K562 (cell line): Measurements from ENCODE around the gene NXN. TPM values are rescaled to one million over a fixed set of nuclear protein-coding genes. Genes with fewer than 3 reads are reported as not detected.

Source experiments
- ATAC-seq: fragments of 200-7000 bp; cut with Tn5 transposase; 3 replicates; pipeline ENCODE4 v1.9.1; 2020; ENCODE audit warnings: moderate library complexity
- BruUV-seq: library from RNA; stranded (reverse); fragments of 400-500 nt; replicated peaks from 2 replicates; lab custom pipeline; 2021; lab: Mats Ljungman, UMichigan
- CTCF ChIA-PET: fragments of 300-600 bp; formaldehyde crosslinking; extraction: SDS; loops from one replicate; lab custom pipeline; 2021; ENCODE audit warnings: low intra/inter-chr PET ratio; lab: Yijun Ruan, JAX
- POLR2A ChIA-PET: fragments of 300-600, 350-650 bp; sonication (Branson Sonifier 250); formaldehyde crosslinking; extraction: SDS; loops from one replicate; lab custom pipeline; 2021; ENCODE audit warnings: antibody characterized with exemption, inconsistent platforms; lab: Yijun Ruan, JAX
- DNase-seq, 4 experiments: peaks; one replicate each; pipeline versions ENCODE4 v3.0.0 to v3.0.0-alpha.2; 2011 to 2018; ENCODE audit warnings: low spot score in 3 of 4, mixed read lengths in 3 of 4; ENCODE audit errors: extremely low read depth in 1 of 4
- FAIRE-seq: peaks from 2 replicates; lab custom pipeline; 2011; peaks lifted over from hg19 to GRCh38; lab: Jason Lieb, UNC
- H2AFZ ChIP-seq: 2 replicates; pipeline ENCODE4 v1.6.0; 2011; ENCODE audit warnings: low read depth, low read length, control low read depth, inconsistent platforms
- H3K27ac ChIP-seq: fragments of 200-600 bp; 3 replicates; pipeline ENCODE4 v1.8.0; 2011; ENCODE audit warnings: low read depth, mild to moderate bottlenecking, control low read depth, inconsistent platforms, low read length, moderate library complexity, mixed read lengths; ENCODE audit errors: extremely low read depth
- H3K27me3 ChIP-seq, 2 experiments: fragments of 300-600 bp in 1 of 2; 2 replicates in 1 of 2; 3 replicates in 1 of 2; pipeline versions ENCODE4 v1.6.0 to v1.8.0; 2011; ENCODE audit warnings: inconsistent platforms in 2 of 2, low read length in 2 of 2, mild to moderate bottlenecking in 1 of 2, mixed read lengths in 1 of 2, moderate library complexity in 1 of 2; ENCODE audit not compliant: control insufficient read depth in 2 of 2, insufficient read depth in 2 of 2
- H3K36me3 ChIP-seq: fragments of 300-600 bp; 3 replicates; pipeline ENCODE4 v1.8.0; 2011; ENCODE audit warnings: mild to moderate bottlenecking, low read length, inconsistent platforms; ENCODE audit not compliant: control insufficient read depth, insufficient read depth
- H3K4me1 ChIP-seq, 2 experiments: fragments of 200-600 bp in 1 of 2; replicated peaks in 1 of 2; 2 replicates in 1 of 2; 3 replicates in 1 of 2; pipeline versions ENCODE4 v1.5.1 to v1.8.0; 2011; ENCODE audit warnings: inconsistent platforms in 2 of 2, low read length in 2 of 2, mild to moderate bottlenecking in 1 of 2, mixed read lengths in 1 of 2, moderate library complexity in 1 of 2; ENCODE audit not compliant: control insufficient read depth in 2 of 2, insufficient read depth in 2 of 2
- H3K4me2 ChIP-seq: 2 replicates; pipeline ENCODE4 v1.6.1; 2011; ENCODE audit warnings: low read length, control low read depth, inconsistent platforms, mixed read lengths; ENCODE audit not compliant: insufficient read depth
- H3K4me3 ChIP-seq: fragments of 200-600 bp; sonication (generic), shearing (Covaris generic); 2 replicates; pipeline ENCODE4 v1.5.1; 2016; ENCODE audit warnings: control low read depth, inconsistent platforms
- H3K79me2 ChIP-seq: fragments of 200-600 bp; 3 replicates; pipeline ENCODE4 v1.8.0; 2011; ENCODE audit warnings: low read length, inconsistent platforms; ENCODE audit not compliant: control insufficient read depth, insufficient read depth
- H3K9ac ChIP-seq, 2 experiments: 2 replicates each; pipeline versions ENCODE4 v1.6.0 to v1.6.1; 2011; ENCODE audit warnings: low read depth in 2 of 2, low read length in 2 of 2, control low read depth in 1 of 2, inconsistent platforms in 1 of 2, mild to moderate bottlenecking in 1 of 2, mixed read lengths in 1 of 2; ENCODE audit not compliant: insufficient read depth in 1 of 2
- H3K9me1 ChIP-seq: one replicate; pipeline ENCODE4 v1.6.0; 2011; ENCODE audit warnings: inconsistent platforms, mild to moderate bottlenecking, low read length, moderate library complexity; ENCODE audit not compliant: control insufficient read depth, insufficient read depth
- H3K9me3 ChIP-seq: replicated peaks from 2 replicates; pipeline ENCODE4 v1.5.1; 2011; ENCODE audit warnings: low read depth, low read length, inconsistent platforms; ENCODE audit not compliant: control insufficient read depth, insufficient read depth
- H4K20me1 ChIP-seq: replicated peaks from 2 replicates; pipeline ENCODE4 v1.6.1; 2011; ENCODE audit warnings: low read length, inconsistent platforms, mixed read lengths; ENCODE audit not compliant: control insufficient read depth, insufficient read depth
- CREB3L1 ChIP-seq: fragments of 450-650 bp; IDR thresholded peaks from 2 replicates; pipeline ENCODE4 v1.6.1; 2014; ENCODE audit warnings: low read depth, mild to moderate bottlenecking, moderate library complexity, borderline replicate concordance
- KDM1A ChIP-seq, 2 experiments: fragments of 450-650 bp; IDR thresholded peaks; 2 replicates each; pipeline ENCODE4 v1.6.1; 2016; ENCODE audit warnings: mild to moderate bottlenecking in 2 of 2
- MCM3 ChIP-seq: fragments of 450-650 bp; IDR thresholded peaks from 2 replicates; pipeline ENCODE4 v1.6.1; 2016
- NKRF ChIP-seq: fragments of 450-650 bp; IDR thresholded peaks from 2 replicates; pipeline ENCODE4 v1.6.1; 2016; ENCODE audit warnings: borderline replicate concordance
- STAG1 ChIP-seq: sonication (generic); formaldehyde crosslinking; IDR thresholded peaks from 2 replicates; pipeline ENCODE4 v1.5.0; 2020; ENCODE audit warnings: missing genetic modification reagents, borderline replicate concordance
- ZNF175 ChIP-seq: fragments of 200-800 bp; sonication (Bioruptor generic); IDR thresholded peaks from 2 replicates; pipeline ENCODE4 v1.6.1; 2016; ENCODE audit warnings: low read depth, mild to moderate bottlenecking, missing genetic modification characterization, missing compliant biosample characterization
- ZNF274 ChIP-seq: IDR thresholded peaks from 2 replicates; pipeline ENCODE4 v1.6.1; 2011; ENCODE audit warnings: low read depth, mild to moderate bottlenecking, low read length, moderate library complexity, borderline replicate concordance
- WGBS: fragments of 100-300 bp; shearing (Covaris generic); methylation state at CpG from one replicate; pipeline ENCODE4 v1.1.6; 2016; ENCODE audit warnings: low coverage, mixed read lengths; ENCODE audit not compliant: insufficient coverage; ENCODE audit errors: missing lambda C conversion rate; 5-methylcytosine and 5-hydroxymethylcytosine counted together
- in situ Hi-C: fragments of 300-500 bp; cut with MboI; formaldehyde crosslinking; loops from 4 replicates; pipeline ENCODE4 v1.15.0; 2018; ENCODE audit warnings: inconsistent platforms, mixed read lengths
- intact Hi-C: fragments of 100-400 bp; cut with micrococcal nuclease; formaldehyde crosslinking; loops from 2 replicates; pipeline ENCODE4 v1.14.2; 2022
- polyA plus RNA-seq, 8 experiments: library from polyadenylated mRNA; depleted of rRNA in 4 of 8; stranded (reverse) in 5 of 8; unstranded in 3 of 8; fragments of >200 nt; fragmentation: Nextera tagmentation in 2 of 8; fragmentation: Illumina TruSeq in 1 of 8; extraction: Ambion mirVana in 2 of 8; extraction: Trizol in 1 of 8; gene quantifications; 2 replicates each; pipeline versions ENCODE4 v1.2.1 to v1.2.3, GENCODE V29; 2011 to 2014; ENCODE audit warnings: inconsistent platforms in 1 of 8, missing spikeins in 1 of 8
- total RNA-seq, 7 experiments: library from RNA; depleted of rRNA in 6 of 7; stranded (reverse); fragments of >200 nt in 6 of 7; fragmentation: Illumina TruSeq in 2 of 7; extraction: Trizol in 2 of 7; gene quantifications; 2 replicates each; pipeline versions ENCODE4 v1.2.1 to v1.2.3, GENCODE V29; 2011 to 2021; ENCODE audit warnings: low replicate concordance in 1 of 7

Gene NXN
- total and polyA plus RNA-seq, 9 of the 15 experiments (the other 6 are each of a cell fraction or from before 2014, with no cell fraction given) = 0.08 to 0.39 (median 0.29) TPM; not detected in 5

GRCh38 chr17:804541-805435, 174.8 kb downstream of the NXN start:
- no peak for DNase-seq
- H2AFZ ChIP-seq = no peak overlapping the region
- H3K9me3 ChIP-seq = no peaks in the 10 kb centered on the region
- no peak overlapping the region for H3K4me2 ChIP-seq
- H3K27me3 ChIP-seq = peaks cover 24 to 64% of the 10 kb centered on the region in 2 experiments
- no peaks in the 10 kb centered on the region for H4K20me1 ChIP-seq
- H3K27ac ChIP-seq = no peak overlapping the region
- ChIA-PET POLR2A (no interaction called here), CTCF (no interaction called here)
- no peak for ATAC-seq
- peaks cover 0 to 4% of the 10 kb centered on the region in 2 experiments; a peak in 2 of 5 replicates for H3K4me1 ChIP-seq
- intact Hi-C loops = loop anchor here (5.0 kb wide), 1 partner anchor 178 kb away; no protein-coding TSS in a partner anchor
- no peak for FAIRE-seq
- H3K9me1 ChIP-seq = no peaks in the 10 kb centered on the region
- no peak overlapping the region for H3K4me3 ChIP-seq
- no TSS peak for BruUV-seq
- no peaks in the 10 kb centered on the region for H3K79me2 ChIP-seq
- 3% methylated on average over 11 of the region's 41 CpGs for WGBS
- H3K9ac ChIP-seq = no peak overlapping the region
- TF ChIP-seq NKRF (no peak), ZNF175 (no peak), STAG1 (CRISPR knock-in tag) (no peak), ZNF274 (no peak), CREB3L1 (no peak), KDM1A (IDR thresholded peaks at IDR 0.05) (no peak), MCM3 (no peak)
- H3K36me3 ChIP-seq = no peaks in the 10 kb centered on the region
- in situ Hi-C loops = no loop called here
